Hepatocyte (in vitro differentiated cells): ENCODE data around the gene FGD4. TPM values are rescaled to one million over a fixed set of nuclear protein-coding genes. Genes with fewer than 3 reads are reported as not detected.

ENCODE experiments used
- DNase-seq: peaks from one replicate; pipeline ENCODE4 v3.0.0-alpha.2; 2016; ENCODE audit warnings: low spot score
- H2AFZ ChIP-seq: fragments of 200-600 bp; sonication (generic); 2 replicates; pipeline ENCODE4 v1.6.0; 2016; ENCODE audit warnings: antibody characterized with exemption, mild to moderate bottlenecking
- H3K27ac ChIP-seq: fragments of 200-600 bp; sonication (generic); 2 replicates; pipeline ENCODE4 v1.5.1; 2016; ENCODE audit warnings: mild to moderate bottlenecking
- H3K27me3 ChIP-seq: fragments of 200-600 bp; sonication (generic); 2 replicates; pipeline ENCODE4 v1.6.1; 2016
- H3K36me3 ChIP-seq: fragments of 200-600 bp; sonication (generic); replicated peaks from 2 replicates; pipeline ENCODE4 v1.5.1; 2016; ENCODE audit warnings: low read depth; ENCODE audit not compliant: insufficient read depth
- H3K4me1 ChIP-seq: fragments of 200-600 bp; sonication (generic); 2 replicates; pipeline ENCODE4 v1.5.1; 2016; ENCODE audit warnings: mild to moderate bottlenecking, moderate library complexity; ENCODE audit not compliant: insufficient read depth
- H3K4me2 ChIP-seq: fragments of 200-600 bp; sonication (generic); 2 replicates; pipeline ENCODE4 v1.6.0; 2016
- H3K4me3 ChIP-seq: fragments of 200-600 bp; sonication (generic); 2 replicates; pipeline ENCODE4 v1.5.1; 2016; ENCODE audit warnings: mild to moderate bottlenecking
- H3K79me2 ChIP-seq: fragments of 200-600 bp; sonication (generic); 2 replicates; pipeline ENCODE4 v1.6.0; 2017; ENCODE audit warnings: mild to moderate bottlenecking
- H3K9me2 ChIP-seq: fragments of 200-600 bp; sonication (generic); replicated peaks from 2 replicates; pipeline ENCODE4 v1.6.0; 2017; ENCODE audit warnings: mild to moderate bottlenecking; ENCODE audit not compliant: insufficient read depth
- H3K9me3 ChIP-seq: fragments of 200-600 bp; sonication (generic); 2 replicates; pipeline ENCODE4 v1.5.1; 2016; ENCODE audit warnings: low read depth, mild to moderate bottlenecking
- H4K20me1 ChIP-seq: fragments of 200-600 bp; sonication (generic); 2 replicates; pipeline ENCODE4 v1.6.0; 2016; ENCODE audit warnings: mild to moderate bottlenecking; ENCODE audit not compliant: insufficient read depth, poor library complexity, severe bottlenecking
- CTCF ChIP-seq: fragments of 200-600 bp; sonication (generic); IDR thresholded peaks from 2 replicates; pipeline ENCODE4 v1.5.1; 2016; ENCODE audit warnings: antibody characterized with exemption, mild to moderate bottlenecking; ENCODE audit not compliant: poor library complexity
- EZH2 ChIP-seq: fragments of 200-600 bp; sonication (generic); IDR thresholded peaks from 2 replicates; pipeline ENCODE4 v1.6.1; 2016; ENCODE audit warnings: antibody characterized with exemption, mild to moderate bottlenecking, borderline replicate concordance
- EZH2phosphoT487 ChIP-seq: fragments of 200-600 bp; sonication (generic); IDR thresholded peaks from one replicate; pipeline ENCODE4 v1.6.1; 2018; ENCODE audit warnings: antibody characterized with exemption, mild to moderate bottlenecking, low read depth, moderate library complexity; ENCODE audit not compliant: unreplicated experiment, severe bottlenecking
- WGBS: methylation state at CpG from one replicate; pipeline ENCODE4 v1.1.6; 2016; ENCODE audit warnings: low lambda C conversion rate; ENCODE audit errors: missing lambda C conversion rate; 5-methylcytosine and 5-hydroxymethylcytosine counted together
- polyA plus RNA-seq: library from polyadenylated mRNA; unstranded; fragments of >200 nt; fragmentation: Nextera tagmentation; extraction: Ambion mirVana; gene quantifications from 2 replicates; pipeline ENCODE4 v1.2.1, GENCODE V29; 2016
- total RNA-seq: library from RNA; depleted of rRNA; stranded (reverse); fragments of >200 nt; gene quantifications from 2 replicates; pipeline ENCODE4 v1.2.3, GENCODE V29; 2014

Gene FGD4
- total and polyA plus RNA-seq, 2 experiments from 2014 or later = 15.2 to 41.5 TPM

DNA sequence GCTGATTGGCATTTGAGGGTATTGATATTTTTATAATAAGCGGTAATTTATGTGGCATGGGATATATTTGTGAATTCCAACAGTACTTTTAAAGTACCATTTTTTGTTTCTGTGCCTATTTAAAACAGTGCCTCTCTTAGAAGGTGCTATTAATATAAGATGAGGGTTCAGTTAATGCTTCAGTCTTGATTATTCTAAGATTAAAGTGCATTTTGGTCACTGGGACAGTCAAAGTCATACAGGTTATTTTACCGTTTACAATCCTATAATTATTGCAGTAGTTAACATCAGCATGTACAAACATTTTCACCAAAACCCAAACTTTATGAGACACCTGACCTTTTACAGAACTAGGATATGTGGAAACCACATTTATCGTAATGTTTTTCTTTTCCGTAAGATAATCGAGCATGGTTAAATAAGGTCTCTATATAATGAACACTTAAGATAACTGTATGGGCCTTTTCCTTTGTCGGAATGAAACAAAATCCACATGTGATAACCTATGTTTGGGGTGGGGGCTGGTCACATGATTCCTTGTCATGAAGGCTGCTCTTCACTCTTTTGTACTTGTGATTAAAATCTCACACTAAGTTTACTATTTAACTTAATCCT is 242.0 kb downstream of the FGD4 start:
- Histone ChIP-seq H3K79me2 (no peaks in the 10 kb centered on the region), H3K9me3 (no peaks in the 10 kb centered on the region), H3K27ac (no peak overlapping the region), H3K4me2 (no peak overlapping the region), H3K27me3 (no peaks in the 10 kb centered on the region), H4K20me1 (no peaks in the 10 kb centered on the region), H3K36me3 (no peaks in the 10 kb centered on the region), H2AFZ (no peak overlapping the region), H3K4me3 (no peak overlapping the region), H3K9me2 (no peaks in the 10 kb centered on the region), H3K4me1 (no peaks in the 10 kb centered on the region)
- WGBS = 86% methylated on average over 6 of the region's 6 CpGs
- DNase-seq = no peak
- TF ChIP-seq EZH2phosphoT487 = no peak
- no peak for TF ChIP-seq CTCF
- TF ChIP-seq EZH2 = no peak

GRCh38 chr12:32644431-32644830 is 245.1 kb downstream of the FGD4 start:
- Histone ChIP-seq H3K27me3 (no peaks in the 10 kb centered on the region), H3K9me3 (no peaks in the 10 kb centered on the region), H3K9me2 (no peaks in the 10 kb centered on the region), H3K4me3 (no peak overlapping the region), H3K4me1 (no peaks in the 10 kb centered on the region), H3K79me2 (no peaks in the 10 kb centered on the region), H3K36me3 (no peaks in the 10 kb centered on the region), H2AFZ (no peak overlapping the region), H3K27ac (no peak overlapping the region), H4K20me1 (no peaks in the 10 kb centered on the region), H3K4me2 (no peak overlapping the region)
- DNase-seq = no peak
- WGBS = 64% methylated on average over 2 of the region's 2 CpGs
- TF ChIP-seq EZH2 (no peak), EZH2phosphoT487 (no peak), CTCF (no peak)

GRCh38 chr12:32647275-32647674 is 247.9 kb downstream of the FGD4 start:
- Histone ChIP-seq H3K36me3 (no peaks in the 10 kb centered on the region), H4K20me1 (no peaks in the 10 kb centered on the region), H3K4me2 (no peak overlapping the region), H2AFZ (no peak overlapping the region), H3K9me3 (no peaks in the 10 kb centered on the region), H3K27ac (no peak overlapping the region), H3K4me3 (no peak overlapping the region), H3K4me1 (no peaks in the 10 kb centered on the region), H3K79me2 (no peaks in the 10 kb centered on the region), H3K27me3 (no peaks in the 10 kb centered on the region), H3K9me2 (no peaks in the 10 kb centered on the region)
- TF ChIP-seq CTCF (no peak), EZH2phosphoT487 (no peak), EZH2 (no peak)
- DNase-seq = no peak
- 67% methylated on average over 3 of the region's 3 CpGs for WGBS

GRCh38 chr12:32650508-32650907 is 251.2 kb downstream of the FGD4 start:
- Histone ChIP-seq H4K20me1 (no peaks in the 10 kb centered on the region), H3K79me2 (no peaks in the 10 kb centered on the region), H3K9me2 (no peaks in the 10 kb centered on the region), H3K9me3 (no peaks in the 10 kb centered on the region), H3K27me3 (no peaks in the 10 kb centered on the region), H3K4me1 (no peaks in the 10 kb centered on the region), H3K4me3 (no peak overlapping the region), H3K27ac (no peak overlapping the region), H3K4me2 (no peak overlapping the region), H2AFZ (no peak overlapping the region), H3K36me3 (no peaks in the 10 kb centered on the region)
- TF ChIP-seq EZH2 (no peak), CTCF (no peak), EZH2phosphoT487 (no peak)
- WGBS = 43% methylated on average over 2 of the region's 2 CpGs
- no peak for DNase-seq
